Caco-2 (cell line): ENCODE results near the gene PCSK5. TPM values are rescaled to one million over a fixed set of nuclear protein-coding genes. Genes with fewer than 3 reads are reported as not detected.

Experiments used
- BruUV-seq: library from RNA; stranded (reverse); fragments of 400-500 nt; replicated peaks from 2 replicates; lab custom pipeline; 2021; lab: Mats Ljungman, UMichigan
- CTCF ChIA-PET: fragments of 300-600 bp; sonication (Branson Sonifier 250); formaldehyde crosslinking; loops from one replicate; lab custom pipeline; 2022; ENCODE audit warnings: antibody characterized with exemption; lab: Charles Lee
- POLR2A ChIA-PET: fragments of 300-600 bp; sonication (Branson Sonifier 250); formaldehyde crosslinking; loops from one replicate; lab custom pipeline; 2022; ENCODE audit warnings: antibody characterized with exemption; lab: Charles Lee
- DNase-seq, 2 experiments: peaks; one replicate each; pipeline versions ENCODE4 v3.0.0 to v3.0.0-alpha.2; 2020 to 2022
- H3K27me3 ChIP-seq: replicated peaks from 2 replicates; pipeline ENCODE4 v1.6.0; 2011; ENCODE audit warnings: low read length; ENCODE audit not compliant: control insufficient read depth, insufficient read depth
- H3K36me3 ChIP-seq: 2 replicates; pipeline ENCODE4 v1.5.1; 2011; ENCODE audit warnings: low read length; ENCODE audit not compliant: control insufficient read depth, insufficient read depth
- H3K4me1 ChIP-seq: fragments of 250-450 bp; sonication (Bioruptor Pico); 2 replicates; pipeline ENCODE4 v1.5.1; 2020; ENCODE audit warnings: mild to moderate bottlenecking
- H3K4me3 ChIP-seq: 2 replicates; pipeline ENCODE4 v1.5.1; 2011; ENCODE audit warnings: low read depth, mild to moderate bottlenecking, control low read depth, low read length
- H3K9me3 ChIP-seq: fragments of 250-450 bp; sonication (Bioruptor Pico); 2 replicates; pipeline ENCODE4 v1.5.1; 2020; ENCODE audit warnings: mild to moderate bottlenecking, moderate library complexity
- H3K27ac Mint-ChIP-seq: one replicate; pipeline ENCODE4 v1.8.0; 2022; ENCODE audit warnings: mixed read lengths; ENCODE audit not compliant: unreplicated experiment
- H3K27me3 Mint-ChIP-seq: one replicate; pipeline ENCODE4 v1.8.0; 2022; ENCODE audit warnings: mixed read lengths; ENCODE audit not compliant: insufficient read depth, unreplicated experiment
- H3K36me3 Mint-ChIP-seq: one replicate; pipeline ENCODE4 v1.8.0; 2022; ENCODE audit warnings: mild to moderate bottlenecking, mixed read lengths; ENCODE audit not compliant: insufficient read depth, unreplicated experiment
- H3K4me1 Mint-ChIP-seq: one replicate; pipeline ENCODE4 v1.8.0; 2022; ENCODE audit warnings: low read depth, mixed read lengths; ENCODE audit not compliant: unreplicated experiment
- H3K4me3 Mint-ChIP-seq: one replicate; pipeline ENCODE4 v1.8.0; 2022; ENCODE audit warnings: mild to moderate bottlenecking, moderate library complexity, mixed read lengths; ENCODE audit not compliant: unreplicated experiment
- H3K9me3 Mint-ChIP-seq: one replicate; pipeline ENCODE4 v1.8.0; 2022; ENCODE audit warnings: mixed read lengths; ENCODE audit not compliant: unreplicated experiment
- intact Hi-C: fragments of 100-400 bp; cut with micrococcal nuclease; formaldehyde crosslinking; loops from one replicate; pipeline ENCODE4 v1.10.0; 2022; ENCODE audit not compliant: unreplicated experiment
- total RNA-seq: library from RNA; stranded (reverse); gene quantifications from 2 replicates; pipeline ENCODE4 v1.2.3, GENCODE V29; 2022
- TF ChIP-seq, protein P1 (sequence below), 2 experiments: fragments of 200-600 bp in 1 of 2; IDR thresholded peaks; 1 replicate in 1 of 2; 2 replicates in 1 of 2; pipeline versions ENCODE4 v1.5.1 to v1.8.0; 2011 to 2022; ENCODE audit warnings: antibody characterized with exemption in 1 of 2, control low read depth in 1 of 2, inconsistent platforms in 1 of 2, low read depth in 1 of 2, low read length in 1 of 2, mild to moderate bottlenecking in 1 of 2, moderate library complexity in 1 of 2; ENCODE audit not compliant: insufficient read depth in 1 of 2, severe bottlenecking in 1 of 2, unreplicated experiment in 1 of 2

The PCSK5 gene
- total RNA-seq, 1 experiment from 2014 or later = 10.9 TPM

DNA sequence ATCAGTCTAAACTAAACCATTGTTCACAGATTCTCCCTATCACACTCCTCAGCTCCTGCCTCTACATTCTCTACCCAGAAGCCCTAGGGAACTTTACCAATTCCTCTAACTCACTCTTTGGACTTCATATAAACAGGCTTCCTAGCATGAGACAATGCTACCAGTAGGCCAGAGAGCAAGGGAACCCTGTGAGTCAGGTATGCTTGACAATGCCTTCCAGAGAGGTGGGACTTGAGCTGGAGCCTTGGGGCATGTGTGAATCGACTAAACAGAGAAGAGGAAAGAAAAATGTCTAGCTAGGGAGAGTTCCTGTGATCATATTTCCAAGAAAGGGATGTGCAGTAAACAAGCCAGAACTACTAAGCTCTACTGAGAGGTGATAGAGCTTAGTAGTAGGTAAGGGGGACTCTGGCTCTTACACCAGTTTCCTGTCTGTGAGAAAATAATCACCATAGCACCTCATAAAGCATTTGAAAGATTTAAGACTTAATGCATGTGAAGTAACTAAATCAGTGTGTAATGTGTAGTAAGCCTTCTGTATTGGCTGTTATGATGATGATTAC, 510.1 kb downstream of the PCSK5 start:
- Mint-ChIP-seq H3K27ac (no peak overlapping the region), H3K4me1 (no peaks in the 10 kb centered on the region), H3K27me3 (no peaks in the 10 kb centered on the region), H3K9me3 (no peaks in the 10 kb centered on the region), H3K4me3 (no peak overlapping the region), H3K36me3 (no peaks in the 10 kb centered on the region)
- no peaks in the 10 kb centered on the region for H3K36me3 ChIP-seq
- TF ChIP-seq, protein P1, sequence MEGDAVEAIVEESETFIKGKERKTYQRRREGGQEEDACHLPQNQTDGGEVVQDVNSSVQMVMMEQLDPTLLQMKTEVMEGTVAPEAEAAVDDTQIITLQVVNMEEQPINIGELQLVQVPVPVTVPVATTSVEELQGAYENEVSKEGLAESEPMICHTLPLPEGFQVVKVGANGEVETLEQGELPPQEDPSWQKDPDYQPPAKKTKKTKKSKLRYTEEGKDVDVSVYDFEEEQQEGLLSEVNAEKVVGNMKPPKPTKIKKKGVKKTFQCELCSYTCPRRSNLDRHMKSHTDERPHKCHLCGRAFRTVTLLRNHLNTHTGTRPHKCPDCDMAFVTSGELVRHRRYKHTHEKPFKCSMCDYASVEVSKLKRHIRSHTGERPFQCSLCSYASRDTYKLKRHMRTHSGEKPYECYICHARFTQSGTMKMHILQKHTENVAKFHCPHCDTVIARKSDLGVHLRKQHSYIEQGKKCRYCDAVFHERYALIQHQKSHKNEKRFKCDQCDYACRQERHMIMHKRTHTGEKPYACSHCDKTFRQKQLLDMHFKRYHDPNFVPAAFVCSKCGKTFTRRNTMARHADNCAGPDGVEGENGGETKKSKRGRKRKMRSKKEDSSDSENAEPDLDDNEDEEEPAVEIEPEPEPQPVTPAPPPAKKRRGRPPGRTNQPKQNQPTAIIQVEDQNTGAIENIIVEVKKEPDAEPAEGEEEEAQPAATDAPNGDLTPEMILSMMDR (IDR thresholded peaks at IDR 0.05; ENCODE audit: insufficient read depth in 1 of 2, low read depth in 1 of 2, low read length in 1 of 2, severe bottlenecking in 1 of 2, unreplicated experiment in 1 of 2) = no peak
- no peaks in the 10 kb centered on the region for H3K9me3 ChIP-seq
- ChIA-PET CTCF (no interaction called here), POLR2A (no interaction called here)
- H3K4me1 ChIP-seq = no peaks in the 10 kb centered on the region
- no peaks in the 10 kb centered on the region for H3K27me3 ChIP-seq
- no TSS peak for BruUV-seq
- H3K4me3 ChIP-seq = no peak overlapping the region
- DNase-seq = no peak
- intact Hi-C loops = loop anchor here (5.0 kb wide), 1 partner anchor 302 kb away; no protein-coding TSS in a partner anchor

DNA sequence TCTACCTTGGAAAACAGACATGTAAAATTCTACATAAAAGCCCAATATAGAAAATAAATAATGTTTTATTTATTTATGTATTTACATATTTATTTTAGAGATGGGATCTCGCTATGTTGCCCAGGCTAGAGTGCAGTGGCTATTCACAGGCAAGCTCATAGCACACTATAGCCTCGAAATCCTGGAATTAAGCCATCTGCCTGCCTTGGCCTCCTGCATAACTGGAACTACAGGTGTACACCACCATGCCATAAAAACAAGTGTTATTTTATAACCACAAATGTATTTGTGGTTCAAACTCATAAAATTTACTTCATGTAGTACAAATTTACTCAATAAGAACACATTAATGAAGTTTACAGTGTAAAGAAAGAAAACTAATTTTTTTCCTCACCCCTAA, 510.7 kb downstream of the PCSK5 start:
- Mint-ChIP-seq H3K4me1 (no peaks in the 10 kb centered on the region), H3K36me3 (no peaks in the 10 kb centered on the region), H3K9me3 (no peaks in the 10 kb centered on the region), H3K27me3 (no peaks in the 10 kb centered on the region), H3K27ac (no peak overlapping the region), H3K4me3 (no peak overlapping the region)
- no peak for DNase-seq
- Histone ChIP-seq H3K4me3 (no peak overlapping the region), H3K9me3 (no peaks in the 10 kb centered on the region), H3K4me1 (no peaks in the 10 kb centered on the region), H3K36me3 (no peaks in the 10 kb centered on the region), H3K27me3 (no peaks in the 10 kb centered on the region)
- intact Hi-C loops = loop anchor here (5.0 kb wide), 1 partner anchor 301 kb away; no protein-coding TSS in a partner anchor
- ChIA-PET CTCF (no interaction called here), POLR2A (no interaction called here)
- BruUV-seq = no TSS peak
- TF ChIP-seq, protein P1 (IDR thresholded peaks at IDR 0.05; ENCODE audit: insufficient read depth in 1 of 2, low read depth in 1 of 2, low read length in 1 of 2, severe bottlenecking in 1 of 2, unreplicated experiment in 1 of 2) = no peak

DNA sequence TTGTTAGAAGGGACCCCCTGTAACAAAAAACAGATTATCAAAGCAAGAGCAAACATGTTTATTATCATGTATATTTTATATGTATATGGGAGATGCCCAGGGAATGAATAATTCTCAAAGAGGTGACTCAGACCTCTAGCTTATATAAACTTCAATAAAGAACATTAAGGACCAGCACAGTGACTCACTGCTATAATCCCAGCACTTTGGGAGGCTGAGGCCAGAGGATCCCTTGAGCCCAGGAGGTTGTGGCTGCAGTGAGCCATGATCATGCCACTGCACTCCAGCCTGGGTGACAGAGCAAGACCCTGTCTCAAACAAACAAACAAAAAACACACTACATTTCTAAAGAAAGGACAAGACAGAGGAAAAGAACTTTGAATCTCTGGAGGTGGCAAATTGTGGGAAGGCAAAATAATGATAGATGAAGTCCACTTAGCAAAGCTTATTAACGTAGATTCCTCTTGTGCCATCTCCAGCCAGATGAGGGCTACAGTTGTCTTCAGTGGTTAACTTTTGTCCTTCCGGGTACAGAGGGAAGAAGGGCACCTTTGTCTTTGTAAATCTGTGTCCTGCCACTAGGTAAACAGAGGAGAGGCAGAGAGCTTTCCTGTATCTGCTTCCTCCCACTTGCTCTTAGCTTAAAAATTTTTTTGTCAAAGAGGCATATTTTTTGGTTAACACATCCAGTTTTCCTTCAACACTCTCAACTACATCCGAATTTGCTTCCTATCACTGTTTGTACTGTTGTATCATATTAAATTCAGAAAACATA, 511.3 kb downstream of the PCSK5 start:
- CTCF ChIA-PET = no interaction called here
- BruUV-seq = no TSS peak
- H3K9me3 ChIP-seq = no peaks in the 10 kb centered on the region
- Mint-ChIP-seq H3K36me3 (no peaks in the 10 kb centered on the region), H3K27me3 (no peaks in the 10 kb centered on the region), H3K9me3 (no peaks in the 10 kb centered on the region), H3K27ac (no peak overlapping the region), H3K4me3 (no peak overlapping the region), H3K4me1 (no peaks in the 10 kb centered on the region)
- no peaks in the 10 kb centered on the region for H3K4me1 ChIP-seq
- TF ChIP-seq, protein P1 (IDR thresholded peaks at IDR 0.05; ENCODE audit: insufficient read depth in 1 of 2, low read depth in 1 of 2, low read length in 1 of 2, severe bottlenecking in 1 of 2, unreplicated experiment in 1 of 2) = no peak
- intact Hi-C loops = loop anchor here (5.0 kb wide), 1 partner anchor 301 kb away; no protein-coding TSS in a partner anchor
- H3K4me3 ChIP-seq = no peak overlapping the region
- no peaks in the 10 kb centered on the region for H3K27me3 ChIP-seq
- DNase-seq = no peak
- no peaks in the 10 kb centered on the region for H3K36me3 ChIP-seq
- POLR2A ChIA-PET = no interaction called here
